KBM-7 (cell line): Measurements from ENCODE around the gene RPS4Y2.

ENCODE experiments used
- DNase-seq: peaks from one replicate; pipeline ENCODE4 v3.0.0-alpha.2; 2015
- in situ Hi-C: fragments of 300-500 bp; cut with MboI; formaldehyde crosslinking; loops from 2 replicates; pipeline ENCODE4 v1.14.3; 2020; ENCODE audit warnings: low sequenced_read_pairs, low pct_unique_long_range_greater_than_20kb, mixed read lengths

The RPS4Y2 gene

GRCh38 chrY:20813459-20813858, 57.6 kb downstream of the RPS4Y2 start:
- in situ Hi-C loops, result no loop called here
- no peak for DNase-seq

GRCh38 chrY:20814794-20815193, 58.9 kb downstream of the RPS4Y2 start:
- in situ Hi-C loops, result no loop called here
- no peak for DNase-seq

- in situ Hi-C loops, result no loop called here
- DNase-seq, result peak; percentile 11
Observed at GRCh38 chrY:20817067-20817466, 61.2 kb downstream of the RPS4Y2 start.
